Stimulated activated CD8-positive, alpha-beta memory T cell treated with anti-CD3 and anti-CD28 coated beads, Interleukin-15, amount 100 ng/mL, for 4 hours (primary cell): ENCODE results near the gene FRMPD4.

ENCODE experiments used
- DNase-seq, 2 donors: peaks; one replicate each; pipeline ENCODE4 v3.0.0-alpha.2; 2020; ENCODE audit warnings: low read depth in 2 of 2

FRMPD4 gene

GRCh38 chrX:12753366-12753765 is 615.1 kb downstream of the FRMPD4 start:
- no peak for DNase-seq

DNA sequence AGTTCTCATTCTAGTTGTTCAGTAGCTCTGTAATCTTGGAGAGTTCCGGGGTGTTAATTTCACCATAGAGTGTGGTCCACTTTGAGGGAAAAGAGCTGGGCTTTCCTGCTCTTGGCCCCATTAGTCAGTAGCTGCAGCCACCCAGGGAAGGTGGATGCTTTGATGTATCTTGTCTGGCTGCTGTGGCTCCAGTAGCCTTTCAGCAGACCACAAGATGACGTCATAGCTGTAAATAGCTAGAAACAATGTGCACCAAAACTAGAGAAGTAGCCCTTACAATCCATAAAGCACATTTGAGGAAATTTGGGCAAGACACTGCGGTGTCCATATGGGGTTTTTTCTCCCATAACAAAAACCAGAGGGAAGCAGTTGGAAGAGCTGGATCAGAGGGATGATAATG is 620.0 kb downstream of the FRMPD4 start:
- no peak for DNase-seq

- no peak for DNase-seq
Measured at GRCh38 chrX:12767856-12768255, 629.6 kb downstream of the FRMPD4 start.

GRCh38 chrX:12768491-12768890 is 630.2 kb downstream of the FRMPD4 start:
- no peak for DNase-seq

DNA sequence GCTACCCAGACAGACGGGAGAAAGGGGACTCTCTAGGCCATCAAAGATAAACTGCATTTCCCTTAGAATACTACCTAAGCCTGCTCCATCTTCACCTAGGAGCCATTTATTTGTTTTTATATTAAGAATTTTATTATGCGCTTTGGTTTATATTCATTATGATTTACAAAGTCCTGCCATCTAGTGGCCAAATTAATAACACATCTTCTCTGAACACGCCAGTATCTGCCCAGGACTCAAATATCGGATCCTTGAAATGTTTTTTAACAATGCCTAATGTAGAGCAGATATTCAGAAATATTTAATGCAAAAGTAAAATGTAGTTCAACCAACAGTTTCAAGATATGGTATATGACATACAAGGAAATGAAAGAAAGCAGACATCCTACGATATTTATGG is 632.2 kb downstream of the FRMPD4 start:
- DNase-seq = no peak

- DNase-seq = peak; percentile 38 to 39
Measured at GRCh38 chrX:12771445-12772069, 633.3 kb downstream of the FRMPD4 start.
